ENCODE data around the gene PPA1.
"Not testable (repeated sequence)": the region's sequence is repeated elsewhere in the genome, so short reads cannot be mapped to it uniquely, and the experiment has no call there.

Gene PPA1

GRCh38 chr10:70266056-70266455 lies 32.8 kb upstream of the PPA1 start:
- no peak for DNase-seq (ENCODE audit: extremely low spot score)
- no peak for TF ChIP-seq CTCF (IDR thresholded peaks at IDR 0.05; ENCODE audit: control extremely low read depth, extremely low read depth, low read depth, missing control alignments)
- CTCF ChIA-PET = interaction anchor here (1.1 to 2.8 kb wide), 11 partner anchors 10 to 160 kb away, joined by 3 to 24 read pairs (median 4); no protein-coding TSS in a partner anchor
- POLR2A ChIA-PET = no interaction called here

GRCh38 chr10:70265032-70265689 lies 31.9 kb upstream of the PPA1 start:
- CTCF ChIA-PET = interaction anchor here (0.8 to 2.8 kb wide), 25 partner anchors 8 to 196 kb away, joined by 3 to 24 read pairs (median 3); no protein-coding TSS in a partner anchor
- TF ChIP-seq CTCF (IDR thresholded peaks at IDR 0.05; ENCODE audit: control extremely low read depth, extremely low read depth, low read depth, missing control alignments) = peak; percentile 28
- DNase-seq (ENCODE audit: extremely low spot score) = peak; percentile 66
- POLR2A ChIA-PET = no interaction called here

- DNase-seq (ENCODE audit: extremely low spot score) = no peak
- POLR2A ChIA-PET = no interaction called here
- CTCF ChIA-PET = interaction anchor here (1.2 to 2.2 kb wide), 3 partner anchors 12 to 39 kb away, joined by 3 to 8 read pairs (median 3); no protein-coding TSS in a partner anchor
- no peak for TF ChIP-seq CTCF (IDR thresholded peaks at IDR 0.05; ENCODE audit: control extremely low read depth, extremely low read depth, low read depth, missing control alignments)
Observed at GRCh38 chr10:70260734-70261133, 27.5 kb upstream of the PPA1 start.

GRCh38 chr10:70260259-70260658 lies 27.0 kb upstream of the PPA1 start:
- CTCF ChIA-PET = interaction anchor here (1.0 to 1.2 kb wide), 3 partner anchors 8 to 24 kb away, joined by 3 read pairs; no protein-coding TSS in a partner anchor
- TF ChIP-seq CTCF (IDR thresholded peaks at IDR 0.05; ENCODE audit: control extremely low read depth, extremely low read depth, low read depth, missing control alignments) = no peak
- POLR2A ChIA-PET = no interaction called here
- DNase-seq (ENCODE audit: extremely low spot score) = no peak

GRCh38 chr10:70258216-70258615 lies 25.0 kb upstream of the PPA1 start:
- TF ChIP-seq CTCF (IDR thresholded peaks at IDR 0.05; ENCODE audit: control extremely low read depth, extremely low read depth, low read depth, missing control alignments) = no peak
- ChIA-PET POLR2A (no interaction called here), CTCF (no interaction called here)
- no peak for DNase-seq (ENCODE audit: extremely low spot score)

GRCh38 chr10:70257816-70258215 lies 24.6 kb upstream of the PPA1 start:
- CTCF ChIA-PET = interaction anchor here (2.1 kb wide), 1 partner anchor 10 kb away, joined by 7 read pairs; no protein-coding TSS in a partner anchor
- DNase-seq (ENCODE audit: extremely low spot score); POLR2A ChIA-PET: not testable (repeated sequence)

GRCh38 chr10:70256463-70256862 lies 23.2 kb upstream of the PPA1 start:
- TF ChIP-seq CTCF (IDR thresholded peaks at IDR 0.05; ENCODE audit: control extremely low read depth, extremely low read depth, low read depth, missing control alignments) = no peak
- no peak for DNase-seq (ENCODE audit: extremely low spot score)
- ChIA-PET POLR2A (interaction anchor here (0.7 kb wide), 1 partner anchor 18 kb away, joined by 3 read pairs; no protein-coding TSS in a partner anchor), CTCF (interaction anchor here (1.5 to 2.1 kb wide), 2 partner anchors 9 to 11 kb away, joined by 3 to 7 read pairs; no protein-coding TSS in a partner anchor)

All from GM10248 (cell line).